Loucy (cell line): Measurements from ENCODE around the gene PRDX1.

Source experiments
- H2AFZ ChIP-seq: fragments of 200-600 bp; sonication (generic); 2 replicates; pipeline ENCODE4 v1.6.0; 2016; ENCODE audit warnings: antibody characterized with exemption, mild to moderate bottlenecking, low read length, moderate library complexity
- H3F3A ChIP-seq: fragments of 200-600 bp; 2 replicates; pipeline ENCODE4 v1.6.0; 2016; ENCODE audit warnings: antibody characterized with exemption, low read depth, mild to moderate bottlenecking
- H3K27me3 ChIP-seq: fragments of 200-600 bp; sonication (generic); 2 replicates; pipeline ENCODE4 v1.6.1; 2014; ENCODE audit warnings: low read length, mild to moderate bottlenecking; ENCODE audit not compliant: insufficient read depth, poor library complexity, severe bottlenecking
- H3K36me3 ChIP-seq: fragments of 200-600 bp; sonication (generic); 2 replicates; pipeline ENCODE4 v1.6.1; 2016; ENCODE audit warnings: low read length; ENCODE audit not compliant: insufficient read depth
- H3K4me1 ChIP-seq: fragments of 200-600 bp; sonication (generic); 2 replicates; pipeline ENCODE4 v1.5.1; 2014; ENCODE audit warnings: low read length, mild to moderate bottlenecking; ENCODE audit not compliant: insufficient read depth, poor library complexity, severe bottlenecking
- H3K4me2 ChIP-seq: fragments of 200-600 bp; sonication (generic); 2 replicates; pipeline ENCODE4 v1.6.0; 2014; ENCODE audit warnings: antibody characterized with exemption, low read length, low read depth, mild to moderate bottlenecking; ENCODE audit not compliant: poor library complexity, severe bottlenecking
- H3K4me3 ChIP-seq: fragments of 200-600 bp; sonication (generic); 2 replicates; pipeline ENCODE4 v1.5.1; 2014; ENCODE audit warnings: low read length, mild to moderate bottlenecking, mixed read lengths; ENCODE audit not compliant: poor library complexity, severe bottlenecking
- H3K79me2 ChIP-seq: fragments of 200-600 bp; sonication (generic); 2 replicates; pipeline ENCODE4 v1.6.1; 2014; ENCODE audit warnings: low read length; ENCODE audit not compliant: insufficient read depth
- H3K9ac ChIP-seq: fragments of 200-600 bp; sonication (generic); 2 replicates; pipeline ENCODE4 v1.6.0; 2014; ENCODE audit warnings: mild to moderate bottlenecking, low read depth, low read length, moderate library complexity; ENCODE audit not compliant: poor library complexity, severe bottlenecking
- H3K9me2 ChIP-seq: fragments of 200-600 bp; sonication (generic); replicated peaks from 2 replicates; pipeline ENCODE4 v1.6.1; 2016; ENCODE audit warnings: low read depth, low read length, mixed read lengths
- H3K9me3 ChIP-seq: fragments of 200-600 bp; sonication (generic); 2 replicates; pipeline ENCODE4 v1.6.1; 2014; ENCODE audit warnings: mild to moderate bottlenecking, antibody characterized with exemption, low read length, low read depth; ENCODE audit not compliant: insufficient read depth
- H4K20me1 ChIP-seq: fragments of 200-600 bp; sonication (generic); 2 replicates; pipeline ENCODE4 v1.6.0; 2014; ENCODE audit warnings: antibody characterized with exemption, low read length, mild to moderate bottlenecking; ENCODE audit not compliant: insufficient read depth, poor library complexity, severe bottlenecking
- CTCF ChIP-seq: fragments of 200-600 bp; sonication (generic); conservative IDR thresholded peaks from 2 replicates; pipeline ENCODE4 v1.5.1; 2014; ENCODE audit warnings: mild to moderate bottlenecking, antibody characterized with exemption, low read length
- EZH2phosphoT487 ChIP-seq: fragments of 200-600 bp; IDR thresholded peaks from 2 replicates; pipeline ENCODE4 v1.6.1; 2018; ENCODE audit warnings: antibody characterized with exemption, mild to moderate bottlenecking, moderate library complexity, borderline replicate concordance

Gene PRDX1

GRCh38 chr1:45493116-45493697 is 28.5 kb downstream of the PRDX1 start:
- Histone ChIP-seq H3K79me2 (peaks cover 16% of the 10 kb centered on the region), H3K9ac (no peak overlapping the region), H2AFZ (no peak overlapping the region), H3K4me3 (no peak overlapping the region), H3K36me3 (no peaks in the 10 kb centered on the region), H3K4me2 (no peak overlapping the region), H3F3A (no peaks in the 10 kb centered on the region), H3K27me3 (no peaks in the 10 kb centered on the region), H3K4me1 (peaks cover 14% of the 10 kb centered on the region), H3K9me2 (no peaks in the 10 kb centered on the region), H3K9me3 (no peaks in the 10 kb centered on the region), H4K20me1 (no peaks in the 10 kb centered on the region)
- TF ChIP-seq CTCF (peak; percentile 73), EZH2phosphoT487 (no peak)

DNA sequence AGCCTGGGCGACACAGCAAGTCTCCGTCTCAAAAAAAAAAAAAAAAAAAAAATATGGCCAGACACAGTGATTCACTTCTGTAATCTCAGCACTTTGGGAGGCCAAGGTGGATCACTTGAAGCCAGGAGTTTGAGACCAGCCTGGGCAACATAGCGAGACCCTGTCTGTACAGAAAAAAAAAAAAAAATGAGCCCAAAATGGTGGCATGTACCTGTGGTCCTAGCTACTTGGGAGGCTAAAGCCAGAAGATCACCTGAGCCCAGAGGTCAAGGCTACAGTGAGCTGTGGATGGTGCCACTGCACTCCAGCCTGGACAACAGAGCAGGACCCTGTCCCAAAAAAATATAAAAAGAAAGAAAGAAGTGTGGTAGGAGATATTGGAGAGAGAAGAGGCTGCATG is 29.0 kb downstream of the PRDX1 start:
- no peaks in the 10 kb centered on the region for H3F3A ChIP-seq
- no peaks in the 10 kb centered on the region for H3K27me3 ChIP-seq
- no peaks in the 10 kb centered on the region for H3K36me3 ChIP-seq
- no peak overlapping the region for H3K4me2 ChIP-seq
- H3K9ac ChIP-seq: no peak overlapping the region
- H4K20me1 ChIP-seq: no peaks in the 10 kb centered on the region
- no peak overlapping the region for H2AFZ ChIP-seq
- peaks cover 20% of the 10 kb centered on the region for H3K4me1 ChIP-seq
- no peaks in the 10 kb centered on the region for H3K9me2 ChIP-seq
- H3K9me3 ChIP-seq: no peaks in the 10 kb centered on the region
- no peak for TF ChIP-seq EZH2phosphoT487
- no peak for TF ChIP-seq CTCF
- peaks cover 16% of the 10 kb centered on the region for H3K79me2 ChIP-seq
- no peak overlapping the region for H3K4me3 ChIP-seq

DNA sequence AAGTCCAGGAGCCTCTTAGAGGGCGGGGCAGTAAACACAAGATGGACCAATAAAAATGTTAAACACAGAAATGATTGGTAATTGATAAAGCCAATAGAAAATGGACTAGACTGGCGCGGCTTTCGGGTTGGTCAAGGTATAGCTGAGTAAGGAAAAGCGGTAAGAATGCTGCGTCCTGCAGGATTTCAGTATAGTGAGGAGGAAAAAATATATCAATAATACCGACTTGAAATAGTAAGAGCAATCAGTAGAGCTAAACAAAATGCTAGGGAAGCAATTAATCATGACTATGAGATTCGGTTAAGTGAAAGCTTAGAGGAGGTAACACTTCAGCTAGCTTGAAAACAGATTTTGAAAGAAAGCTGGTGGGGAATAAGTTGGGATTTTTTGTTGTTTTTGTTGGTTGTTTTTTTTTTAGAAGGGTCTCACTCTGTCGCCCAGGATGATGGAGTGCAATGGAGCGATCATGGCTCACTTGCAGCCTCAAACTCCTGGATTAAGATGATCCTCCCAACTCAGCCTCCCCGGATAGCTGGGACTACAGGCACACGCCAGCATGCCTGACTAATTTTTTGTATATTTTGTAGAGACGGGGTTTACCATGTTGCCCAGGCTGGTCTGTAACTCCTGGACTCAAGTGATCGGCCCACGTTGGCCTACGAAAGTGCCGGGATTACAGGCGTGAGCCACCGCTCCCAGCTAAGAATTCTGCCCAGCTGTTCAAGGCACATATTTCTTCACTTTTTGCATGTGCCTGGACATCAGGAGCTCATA is 30.0 kb downstream of the PRDX1 start:
- Histone ChIP-seq H3K27me3 (no peaks in the 10 kb centered on the region), H2AFZ (peak overlapping the region; percentile 80), H3K9me2 (no peaks in the 10 kb centered on the region), H3K4me2 (peak overlapping the region; percentile 74), H4K20me1 (no peaks in the 10 kb centered on the region), H3K9ac (peak overlapping the region; percentile 44), H3K79me2 (peaks cover 16% of the 10 kb centered on the region), H3K4me1 (peaks cover 24% of the 10 kb centered on the region), H3F3A (no peaks in the 10 kb centered on the region), H3K4me3 (peak overlapping the region; percentile 83), H3K9me3 (no peaks in the 10 kb centered on the region), H3K36me3 (no peaks in the 10 kb centered on the region)
- TF ChIP-seq CTCF (no peak), EZH2phosphoT487 (no peak)
